ENCODE measurements around the gene RNASEH2A. TPM values are rescaled to one million over a fixed set of nuclear protein-coding genes. Genes with fewer than 3 reads are reported as not detected.
"Not testable (repeated sequence)": the region's sequence is repeated elsewhere in the genome, so short reads cannot be mapped to it uniquely, and the experiment has no call there.

The RNASEH2A gene
- total RNA-seq, 1 donor from 2014 or later = 4.5 TPM

- peak; percentile 68 for ATAC-seq
- intact Hi-C loops (cut with micrococcal nuclease) = no loop called here
These were observed 14.9 kb upstream of the RNASEH2A start, which contains the start of gene JUNB for GRCh38 chr19:12791345-12792050. Gene JUNB, plus strand, starts transcription at chr19:12791486. Its CDS starts 286 bp downstream, at chr19:12791772.

GRCh38 chr19:12792051-12792852 is 14.1 kb upstream of the RNASEH2A start:
- intact Hi-C loops (cut with micrococcal nuclease) = no loop called here
- ATAC-seq (no peak), DNase-seq (peak; percentile 85)

More at GRCh38 chr19:12791345-12792050, 14.9 kb upstream of the RNASEH2A start, which contains the start of gene JUNB:
- DNase-seq = peak; percentile 99

GRCh38 chr19:12792853-12793289 is 13.5 kb upstream of the RNASEH2A start:
- intact Hi-C loops (cut with micrococcal nuclease) = no loop called here
- DNase-seq (no peak), ATAC-seq (no peak)

- intact Hi-C loops (cut with micrococcal nuclease) = loop anchor here (2.0 kb wide), 1 partner anchor 17 kb away; no protein-coding TSS in a partner anchor
- DNase-seq (peak; percentile 97), ATAC-seq (peak; percentile 55)
These were observed 12.8 kb upstream of the RNASEH2A start for GRCh38 chr19:12793290-12794195.

GRCh38 chr19:12794196-12794941 is 12.0 kb upstream of the RNASEH2A start:
- intact Hi-C loops (cut with micrococcal nuclease) = loop anchor here (2.0 kb wide), 1 partner anchor 18 kb away; no protein-coding TSS in a partner anchor
- ATAC-seq = no peak
- DNase-seq = no peak

DNA sequence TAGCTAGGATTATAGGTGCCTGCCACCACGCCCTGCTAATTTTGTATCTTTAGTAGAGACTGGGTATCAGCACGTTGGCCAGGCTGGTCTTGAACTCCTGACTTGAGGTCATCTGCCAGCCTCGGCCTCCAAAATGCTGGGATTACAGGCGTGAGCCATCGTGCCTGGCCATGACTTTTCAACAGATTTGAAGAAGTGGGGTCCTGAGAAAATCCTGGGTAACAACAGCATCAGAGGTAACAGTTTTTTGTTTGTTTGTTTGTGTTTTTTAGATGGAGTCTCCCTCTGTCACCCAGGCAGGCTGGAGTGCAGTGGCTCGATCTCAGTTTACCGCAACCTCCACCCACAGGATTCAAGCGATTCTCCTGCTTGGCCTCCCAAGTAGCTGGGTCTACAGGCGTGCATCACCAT is 11.4 kb upstream of the RNASEH2A start:
- ATAC-seq (no peak), DNase-seq (no peak)
- intact Hi-C loops (cut with micrococcal nuclease) = loop anchor here (2.0 kb wide), 1 partner anchor 18 kb away; no protein-coding TSS in a partner anchor

DNA sequence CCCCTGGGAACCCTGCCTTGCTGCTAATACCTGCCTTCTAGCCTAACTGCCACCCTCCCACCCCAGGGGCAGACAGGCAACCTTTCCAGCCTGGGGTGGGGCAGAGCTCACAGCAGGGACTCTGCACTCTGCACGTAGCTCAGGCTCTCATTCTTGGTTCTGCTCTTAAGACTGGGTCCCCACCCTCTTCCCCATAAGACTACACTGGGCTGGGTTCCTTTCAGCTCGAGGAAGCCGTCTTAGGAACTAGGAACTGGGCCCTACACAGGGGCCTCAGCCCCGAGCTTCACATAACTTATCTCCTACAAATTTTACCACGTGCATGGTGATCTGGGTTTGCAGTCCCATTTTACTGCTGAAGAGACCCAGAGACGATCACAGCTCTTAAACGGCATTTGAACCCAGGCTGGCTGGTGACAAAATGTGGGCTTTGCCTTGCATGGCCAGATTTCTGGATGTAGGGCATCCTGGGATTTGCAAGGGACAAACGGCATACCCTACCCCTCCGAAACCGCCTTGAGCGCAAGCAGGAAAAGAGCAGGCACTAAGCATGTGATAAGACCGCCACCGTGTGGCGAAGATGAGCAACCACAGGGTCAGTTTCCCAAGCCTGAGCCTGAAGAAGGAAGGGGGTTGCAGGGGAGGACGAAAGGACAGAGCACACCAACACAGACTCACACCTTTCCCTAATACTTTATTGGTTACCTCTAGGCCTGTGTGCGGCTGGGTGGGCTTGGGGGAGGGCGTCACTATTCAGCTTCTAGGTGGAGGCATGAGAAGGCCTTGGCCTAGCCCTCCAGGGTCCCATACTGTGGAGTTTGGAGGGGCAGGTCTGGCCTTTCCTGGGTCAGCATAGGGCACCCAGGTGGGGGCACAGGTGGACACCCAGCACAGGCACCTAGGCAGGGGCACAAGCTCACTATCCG is 10.0 kb upstream of the RNASEH2A start:
- DNase-seq = peak; percentile 74
- intact Hi-C loops (cut with micrococcal nuclease) = no loop called here
- ATAC-seq = peak; percentile 9

- no peak for DNase-seq
- no peak for ATAC-seq
- intact Hi-C loops (cut with micrococcal nuclease) = no loop called here
These were observed 9.2 kb upstream of the RNASEH2A start for GRCh38 chr19:12797141-12797587.

DNA sequence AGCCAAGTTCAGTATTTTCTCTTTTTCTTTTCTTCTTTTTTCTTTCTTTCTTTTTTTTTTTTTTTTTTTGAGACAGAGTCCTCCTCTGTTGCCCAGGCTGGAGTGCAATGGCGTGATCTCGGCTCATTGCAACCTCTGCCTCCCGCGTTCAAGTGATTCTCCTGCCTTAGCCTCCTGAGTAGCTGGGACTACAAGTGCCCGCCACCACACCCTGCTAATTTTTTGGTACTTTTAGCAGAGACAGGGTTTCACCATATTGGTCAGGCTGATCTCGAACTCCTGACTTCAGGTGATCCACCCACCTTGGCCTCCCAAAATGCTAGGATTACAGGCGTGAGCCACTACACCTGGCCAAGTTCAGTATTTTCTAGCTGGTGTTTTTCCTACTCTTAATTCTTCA is 8.8 kb upstream of the RNASEH2A start:
- DNase-seq; intact Hi-C loops (cut with micrococcal nuclease); ATAC-seq: not testable (repeated sequence)

GRCh38 chr19:12799742-12800465 is 6.5 kb upstream of the RNASEH2A start:
- ATAC-seq (no peak), DNase-seq (no peak)
- intact Hi-C loops (cut with micrococcal nuclease) = no loop called here

GRCh38 chr19:12800466-12800770 is 6.0 kb upstream of the RNASEH2A start:
- DNase-seq (no peak), ATAC-seq (no peak)
- intact Hi-C loops (cut with micrococcal nuclease) = no loop called here

DNA sequence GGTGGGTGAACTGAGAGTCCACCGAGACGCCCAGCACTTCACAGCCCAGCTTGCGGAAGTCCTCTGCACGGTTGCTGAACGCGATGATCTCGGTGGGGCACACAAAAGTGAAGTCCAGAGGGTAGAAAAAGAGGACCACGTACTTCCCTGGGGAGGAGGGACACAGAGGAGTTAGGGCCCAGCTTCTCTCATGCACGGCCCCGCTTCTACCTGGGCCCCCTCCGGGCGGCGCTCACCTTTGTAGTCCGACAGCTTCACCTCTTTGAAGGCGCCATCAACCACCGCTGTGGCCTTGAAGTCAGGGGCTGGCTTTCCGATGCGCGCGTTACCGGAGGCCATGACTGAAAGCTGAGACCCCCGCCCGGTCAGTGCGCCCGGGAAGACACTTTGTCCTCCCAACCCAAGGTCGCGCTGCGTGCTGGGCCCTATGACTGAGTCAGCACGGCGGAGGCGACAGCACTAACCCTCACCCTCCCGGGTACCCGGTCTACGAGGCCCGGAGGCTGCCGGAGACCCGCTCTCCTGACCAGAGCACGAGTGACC is 5.4 kb upstream of the RNASEH2A start:
- intact Hi-C loops (cut with micrococcal nuclease) = no loop called here
- DNase-seq (no peak), ATAC-seq (peak; percentile 35)

DNA sequence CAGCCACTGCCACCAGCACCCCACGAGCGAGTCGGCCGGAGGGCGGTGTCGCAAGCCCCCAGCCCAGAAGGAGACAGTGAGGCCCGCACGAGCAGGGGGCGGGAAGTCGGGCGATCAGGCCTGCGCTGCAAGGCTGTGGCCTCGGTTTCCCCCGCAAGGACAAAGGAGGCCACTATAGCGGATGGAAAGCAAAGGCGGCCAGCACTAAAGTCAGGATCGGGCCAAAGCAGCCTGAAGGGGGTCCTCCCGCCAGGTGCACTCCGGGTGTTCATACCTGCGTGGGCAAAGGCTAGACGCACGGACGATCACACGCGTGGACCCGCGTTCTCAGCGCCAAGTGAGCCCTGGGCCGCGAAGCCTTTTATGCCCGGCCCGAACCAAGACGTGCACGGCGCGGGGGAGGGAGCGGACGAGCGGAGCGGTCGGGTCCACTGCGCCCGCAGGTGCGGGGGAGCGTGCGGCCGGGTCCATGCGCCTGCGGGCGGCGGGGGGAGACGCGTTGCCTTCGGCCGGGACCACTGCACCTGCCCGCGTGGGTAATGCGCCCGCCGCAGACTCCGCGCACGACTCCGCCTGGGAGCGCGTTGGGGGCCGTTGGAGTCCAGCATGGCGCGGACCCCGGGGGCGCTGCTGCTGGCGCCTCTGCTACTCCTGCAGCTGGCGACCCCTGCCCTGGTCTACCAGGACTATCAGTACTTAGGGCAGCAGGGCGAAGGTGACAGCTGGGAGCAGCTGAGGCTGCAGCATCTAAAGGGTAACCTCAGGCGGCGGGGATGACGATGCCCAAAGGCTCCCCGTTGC is 4.7 kb upstream of the RNASEH2A start, which contains the start of the genes PRDX2 and THSD8:
Gene PRDX2 (minus strand): TSS at position 335 of the 801 bp plus-strand sequence. CDS start 539 bp downstream, outside the sequence.
Gene THSD8 (plus strand): TSS at position 604 of the 801 bp plus-strand sequence. CDS start 3 bp downstream, at position 607.
- intact Hi-C loops (cut with micrococcal nuclease) = no loop called here
- DNase-seq = peak; percentile 90
- ATAC-seq = peak; percentile 89

DNA sequence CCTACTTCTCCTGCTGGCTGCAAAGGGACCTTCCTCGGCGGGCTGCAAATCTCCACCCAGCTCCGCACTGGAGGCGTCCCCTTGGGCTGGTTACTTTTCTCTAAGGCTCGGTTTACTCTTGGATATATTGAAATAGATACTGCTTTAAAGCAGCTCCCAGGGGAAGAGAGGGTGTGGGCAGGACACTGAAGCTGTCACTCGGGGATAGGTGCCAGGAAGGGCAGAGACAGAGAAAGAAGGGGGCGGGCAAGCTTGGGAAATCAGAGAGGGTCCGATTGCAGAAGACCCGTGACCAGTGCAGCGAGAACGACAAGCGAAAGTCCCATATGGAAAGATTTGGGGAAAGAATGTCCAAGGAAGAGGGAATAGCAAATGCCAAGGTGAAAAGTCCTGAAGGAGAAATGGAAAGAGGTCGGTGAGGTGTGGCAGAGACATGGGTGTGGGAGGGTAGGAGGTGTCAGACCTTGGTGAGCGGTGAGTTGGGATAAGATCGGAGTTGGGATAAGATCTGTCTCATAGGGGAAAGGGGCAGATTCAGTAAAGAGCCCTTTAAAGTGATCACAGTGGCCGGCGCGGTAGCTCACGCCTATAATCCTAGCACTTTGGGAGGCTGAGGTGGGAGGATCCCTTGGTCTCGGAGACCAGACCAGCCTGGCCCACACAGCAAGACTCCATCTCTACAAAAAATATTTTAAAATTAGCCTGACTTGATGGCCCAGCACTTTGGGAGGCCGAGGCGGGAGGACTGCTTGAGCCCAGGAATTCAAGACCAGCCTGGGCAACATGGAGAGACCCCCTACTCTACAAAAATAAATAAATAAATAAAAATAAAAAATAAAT is 3.9 kb upstream of the RNASEH2A start:
- intact Hi-C loops (cut with micrococcal nuclease) = no loop called here
- ATAC-seq (peak; percentile 7), DNase-seq (no peak)

- ATAC-seq (no peak), DNase-seq (no peak)
- intact Hi-C loops (cut with micrococcal nuclease) = no loop called here
These were observed 2.3 kb upstream of the RNASEH2A start for GRCh38 chr19:12804051-12804450.
